A549 treated with CORT108297 at 1 μM for 4 hours (cell line): Measurements from ENCODE around the gene ORMDL1. TPM values are rescaled to one million over a fixed set of nuclear protein-coding genes. Genes with fewer than 3 reads are reported as not detected.

ENCODE experiments used
- total RNA-seq: library from RNA; stranded (reverse); fragments of 200-300 nt; extraction: Qiagen RNA extraction; gene quantifications from 5 replicates; pipeline ENCODE4 v1.2.3, GENCODE V29; 2022

The ORMDL1 gene, protein sequence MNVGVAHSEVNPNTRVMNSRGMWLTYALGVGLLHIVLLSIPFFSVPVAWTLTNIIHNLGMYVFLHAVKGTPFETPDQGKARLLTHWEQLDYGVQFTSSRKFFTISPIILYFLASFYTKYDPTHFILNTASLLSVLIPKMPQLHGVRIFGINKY
- total RNA-seq: 40.5 to 50.3 TPM (median 47.4 TPM) in 5 replicates

DNA sequence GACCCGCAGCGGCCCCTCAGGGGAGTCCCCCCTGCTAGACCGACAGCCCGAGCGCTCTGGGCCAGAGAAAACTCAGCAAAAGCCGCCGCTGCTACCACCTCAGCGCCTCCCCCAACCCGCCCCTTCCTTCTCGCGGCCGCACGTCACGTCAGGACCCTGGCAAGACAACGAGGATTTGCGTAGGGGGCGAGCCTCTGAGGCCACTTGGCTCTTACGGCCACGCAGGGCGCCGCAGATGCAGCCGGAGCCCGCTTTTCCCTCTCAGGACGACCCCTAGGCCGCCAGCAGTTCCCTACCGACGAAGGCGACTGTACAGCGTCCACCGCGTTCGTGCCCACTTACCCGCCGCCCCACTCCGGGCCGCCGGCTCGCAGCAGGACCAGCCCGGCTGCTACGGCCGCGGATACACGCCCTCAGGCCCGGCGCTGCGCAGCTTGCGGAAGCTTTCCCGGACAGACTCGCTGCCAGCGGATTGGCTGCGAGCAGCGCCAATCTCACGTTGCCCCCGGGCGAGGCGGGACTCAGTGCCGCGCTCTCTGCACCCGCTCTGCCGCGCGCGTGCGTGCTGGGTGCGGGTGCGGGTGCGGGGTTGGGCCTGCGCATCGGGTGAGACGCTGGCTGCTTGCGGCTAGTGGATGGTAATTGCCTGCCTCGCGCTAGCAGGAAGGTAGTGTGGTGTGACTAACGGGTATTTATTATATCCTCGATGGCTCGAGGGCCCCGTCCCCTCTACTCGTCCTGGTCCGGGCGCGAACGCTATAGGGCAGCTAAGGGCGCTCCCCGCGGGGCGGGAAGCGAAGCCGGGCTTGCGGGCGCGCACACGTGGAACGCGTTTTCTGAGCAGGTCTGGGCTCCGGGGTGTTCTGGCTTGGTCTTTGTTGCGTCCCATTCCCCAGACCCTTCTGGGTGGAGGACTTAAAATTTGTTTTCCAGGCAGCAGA is at the start of gene ORMDL1, which contains the start of gene PMS1:
ORMDL1 (minus strand) TSS at position 413 of the 941 bp plus-strand sequence. CDS start 1,744 bp downstream, outside the sequence.
PMS1 (plus strand) TSS at position 524 of the 941 bp plus-strand sequence. CDS start 7,360 bp downstream, outside the sequence.

DNA sequence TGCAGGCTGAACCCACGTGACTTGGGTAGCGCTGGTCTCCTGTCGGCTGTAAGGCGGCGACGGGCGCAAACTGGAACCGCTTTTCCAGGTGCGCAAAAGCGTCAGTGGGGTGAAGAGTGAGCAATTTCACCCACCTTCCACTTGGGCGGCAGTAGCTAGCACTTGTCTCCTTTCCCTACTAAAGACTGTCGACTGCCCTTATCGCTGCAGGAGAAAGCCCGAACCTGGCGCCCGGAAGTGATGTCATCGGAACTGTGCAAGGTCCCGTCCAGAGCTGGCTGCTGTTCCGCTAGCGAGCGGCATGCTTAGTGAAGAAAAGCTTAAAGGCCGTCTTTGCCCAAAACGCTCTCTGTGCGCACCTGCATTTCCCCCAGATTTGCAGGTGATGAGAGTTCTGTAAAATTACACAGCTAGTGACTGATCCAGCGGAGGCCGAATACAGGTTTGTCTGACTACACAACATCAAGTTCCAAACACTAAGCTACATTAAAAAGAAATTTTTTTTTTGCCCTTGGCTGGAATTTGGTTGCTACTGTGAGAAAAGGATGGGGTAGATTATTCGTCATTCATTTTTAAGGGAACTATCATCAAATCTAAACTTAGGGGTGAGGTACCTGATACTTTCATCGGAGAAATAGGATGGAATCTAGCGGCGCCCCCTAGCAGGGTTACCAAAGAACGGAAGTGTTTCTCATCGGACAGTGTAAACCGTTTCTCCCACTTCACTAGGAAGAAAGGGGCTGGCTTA is 21.4 kb downstream of the ORMDL1 start, which contains the start of gene OSGEPL1:
OSGEPL1 (minus strand) TSS at position 242 of the 748 bp plus-strand sequence. CDS start 1,152 bp downstream, outside the sequence.

Other genes starting within 250 kb of the ORMDL1 start
- 2.7 to 3.4 TPM (median 2.9 TPM) in 5 replicates for gene SLC40A1, start 203.6 kb downstream of the ORMDL1 start, total RNA-seq
- 33.2 to 41.2 TPM (median 33.4 TPM) in 5 replicates for gene ASNSD1, start 122.9 kb downstream of the ORMDL1 start, total RNA-seq
- gene ANKAR, start 109.7 kb downstream of the ORMDL1 start, total RNA-seq: 0.68 to 2.3 TPM (median 1.7 TPM) in 5 replicates
- 4.4 to 4.7 TPM (median 4.6 TPM) in 5 replicates for gene OSGEPL1, start 21.5 kb downstream of the ORMDL1 start, total RNA-seq
- 6.7 to 9.9 TPM (median 7.3 TPM) in 5 replicates for gene PMS1, start 111 bp upstream of the ORMDL1 start, total RNA-seq